HFF-Myc (cell line): Measurements from ENCODE around the gene SPEM2.

ENCODE experiments used
- DNase-seq: peaks from one replicate; pipeline ENCODE4 v3.0.0-alpha.2; 2011; ENCODE audit warnings: low read depth; ENCODE audit errors: extremely low read depth
- H3K4me3 ChIP-seq: replicated peaks from 2 replicates; pipeline ENCODE4 v1.5.1; 2011; ENCODE audit warnings: low read depth, mild to moderate bottlenecking, control low read depth, low read length
- CTCF ChIP-seq: IDR thresholded peaks from 2 replicates; pipeline ENCODE4 v1.5.1; 2012; ENCODE audit warnings: mild to moderate bottlenecking, low read depth, low read length, control low read depth; ENCODE audit errors: missing control alignments

SPEM2 gene

GRCh38 chr17:7407485-7408251, 17.7 kb upstream of the SPEM2 start, which contains the start of gene NLGN2:
TSS of gene NLGN2 (plus strand) at chr17:7407845. CDS start at chr17:7408256, 411 bp downstream.
- H3K4me3 ChIP-seq = no peak within 1 kb of the TSS
- no peak for TF ChIP-seq CTCF
- no peak for DNase-seq

- TF ChIP-seq CTCF = no peak
- no peak overlapping the region for H3K4me3 ChIP-seq
- DNase-seq = no peak
Measured at GRCh38 chr17:7408252-7408727, 17.1 kb upstream of the SPEM2 start.

GRCh38 chr17:7408863-7409262, 16.6 kb upstream of the SPEM2 start:
- no peak for DNase-seq
- TF ChIP-seq CTCF = no peak
- H3K4me3 ChIP-seq = no peak overlapping the region

- DNase-seq = no peak
- no peak for TF ChIP-seq CTCF
- H3K4me3 ChIP-seq = no peak overlapping the region
Measured at GRCh38 chr17:7409716-7410115, 15.7 kb upstream of the SPEM2 start.

GRCh38 chr17:7410634-7411426, 14.6 kb upstream of the SPEM2 start:
- TF ChIP-seq CTCF = no peak
- no peak overlapping the region for H3K4me3 ChIP-seq
- no peak for DNase-seq

GRCh38 chr17:7411427-7411750, 14.0 kb upstream of the SPEM2 start:
- DNase-seq = no peak
- H3K4me3 ChIP-seq = no peak overlapping the region
- TF ChIP-seq CTCF = no peak
